CD1c-positive myeloid dendritic cell (primary cell): ENCODE results near the gene SLC16A7.
"Not testable (repeated sequence)": the region's sequence is repeated elsewhere in the genome, so short reads cannot be mapped to it uniquely, and the experiment has no call there.

Experiments
- DNase-seq: peaks from one replicate; pipeline ENCODE4 v3.0.0-alpha.2; 2016; ENCODE audit errors: extremely low spot score

Gene SLC16A7

DNA sequence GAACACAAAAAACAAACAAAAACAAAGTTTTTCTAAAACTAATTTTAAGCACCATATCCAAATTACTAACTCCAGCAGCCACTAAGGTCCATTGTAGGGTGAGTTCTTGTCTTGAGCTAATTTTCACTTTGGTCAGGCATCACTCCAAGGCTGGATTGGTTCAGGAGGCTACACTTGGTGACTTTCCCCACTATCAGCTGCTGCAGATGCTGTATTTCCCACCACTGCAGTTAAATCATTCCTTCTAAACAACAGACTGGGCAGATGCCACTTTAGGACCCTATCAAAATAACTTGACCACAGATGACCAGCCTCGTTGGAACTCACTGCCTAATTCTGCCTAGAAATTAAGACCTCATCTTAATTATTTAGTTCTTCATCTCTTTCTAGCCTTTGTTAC lies 140.5 kb downstream of the SLC16A7 start:
- no peak for DNase-seq

DNA sequence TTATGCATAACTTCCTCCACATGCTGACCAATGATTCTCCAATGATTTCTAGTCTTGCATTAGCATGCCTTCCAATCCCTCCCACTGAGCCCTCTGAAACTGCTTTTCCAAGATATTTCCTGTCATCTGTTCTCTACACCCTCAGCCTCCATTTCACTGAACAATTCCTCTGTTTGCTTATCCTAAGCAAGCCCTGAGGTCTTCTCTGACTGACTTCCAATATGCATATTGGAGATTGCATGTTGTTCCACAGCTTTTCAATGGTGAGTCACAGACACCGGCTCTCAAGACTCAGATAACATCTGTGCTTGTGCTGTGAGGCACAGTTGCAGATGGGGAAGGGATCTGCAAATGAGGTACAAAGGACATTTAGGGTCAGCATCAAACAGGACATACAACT lies 141.0 kb downstream of the SLC16A7 start:
- DNase-seq: no peak

DNA sequence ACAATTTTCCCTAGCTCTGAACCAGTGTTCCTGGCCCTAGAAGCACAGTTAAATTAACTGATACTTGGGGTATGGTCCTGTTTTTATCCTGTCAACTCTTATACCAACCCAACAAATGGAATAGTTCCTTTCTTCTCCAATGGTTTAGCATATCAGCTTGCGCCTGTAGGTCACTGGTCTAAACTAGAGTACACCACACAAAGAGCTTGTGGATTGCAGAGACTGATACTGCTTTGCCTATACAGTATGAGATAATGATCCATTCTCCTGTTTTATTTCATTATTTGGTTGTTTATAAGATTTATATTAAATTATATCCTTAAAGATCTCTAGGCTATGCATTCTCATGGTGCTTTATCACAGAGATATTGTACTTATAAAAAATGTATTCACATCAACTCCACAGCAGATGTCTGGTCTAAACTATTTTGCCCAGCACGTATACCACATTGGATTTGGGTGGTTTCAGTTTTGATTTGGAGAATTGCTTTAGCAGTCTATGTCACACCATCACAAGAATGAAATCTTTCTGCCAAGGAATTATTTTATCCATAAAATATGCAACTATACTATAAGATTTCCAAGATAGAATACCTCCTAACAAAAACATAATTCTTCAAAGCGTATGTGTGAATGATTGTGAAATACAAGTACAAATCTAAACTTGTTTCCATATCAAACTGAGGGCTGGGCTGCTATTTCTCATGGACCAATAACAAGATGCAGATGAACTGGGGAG lies 142.1 kb downstream of the SLC16A7 start:
- no peak for DNase-seq

DNA sequence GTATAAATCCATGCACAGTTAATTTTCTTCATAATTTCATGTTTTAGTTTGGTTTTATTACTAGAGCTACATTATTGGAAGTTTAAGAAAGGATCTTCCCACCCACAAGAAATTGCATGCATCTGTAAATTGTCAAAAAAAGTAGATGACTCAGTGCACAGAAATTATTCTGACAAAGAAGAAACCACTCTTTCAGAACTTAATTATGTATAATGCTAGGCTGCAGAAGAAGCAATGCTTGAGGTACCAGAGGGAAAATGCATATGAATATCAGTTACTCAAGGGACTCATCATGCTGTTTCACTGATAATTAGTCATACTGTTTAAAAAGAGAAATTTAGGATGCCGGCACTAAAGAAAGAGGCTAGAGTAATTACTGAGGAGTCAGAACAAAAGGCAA lies 147.0 kb downstream of the SLC16A7 start:
- no peak for DNase-seq

DNA sequence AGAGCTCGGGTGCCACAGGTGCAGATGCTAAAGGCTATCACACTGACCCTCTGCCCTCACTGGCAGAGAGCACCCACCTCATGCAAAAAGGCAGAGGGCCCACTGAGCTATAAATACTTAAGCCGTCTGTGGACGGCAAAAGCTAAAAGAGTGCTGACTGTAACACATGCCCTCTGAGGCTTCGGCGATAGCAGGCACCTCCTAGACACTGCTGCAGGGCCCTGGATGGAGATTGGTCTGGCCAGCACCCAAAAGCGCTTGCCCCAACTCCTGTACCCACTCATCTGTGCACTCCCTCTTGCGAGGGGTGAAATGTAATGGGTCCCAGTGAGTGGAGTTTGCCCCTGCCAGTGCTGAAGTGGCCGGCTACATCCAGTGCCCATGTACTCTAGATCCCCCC lies 148.7 kb downstream of the SLC16A7 start:
- no peak for DNase-seq

DNA sequence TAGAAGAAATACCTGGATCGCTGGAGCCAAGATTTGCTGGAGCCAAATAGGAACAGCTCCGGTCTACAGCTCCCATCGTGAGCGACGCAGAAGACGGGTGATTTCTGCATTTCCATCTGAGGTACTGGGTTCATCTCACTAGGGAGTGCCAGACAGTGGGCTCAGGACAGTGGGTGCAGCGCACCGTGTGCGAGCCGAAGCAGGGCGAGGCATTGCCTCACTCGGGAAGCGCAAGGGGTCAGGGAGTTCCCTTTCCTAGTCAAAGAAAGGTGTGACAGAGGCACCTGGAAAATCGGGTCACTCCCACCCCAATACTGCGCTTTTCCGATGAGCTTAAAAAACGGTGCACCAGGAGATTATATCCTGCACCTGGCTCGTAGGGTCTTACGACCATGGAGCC lies 155.3 kb downstream of the SLC16A7 start:
- DNase-seq: not testable (repeated sequence)

DNA sequence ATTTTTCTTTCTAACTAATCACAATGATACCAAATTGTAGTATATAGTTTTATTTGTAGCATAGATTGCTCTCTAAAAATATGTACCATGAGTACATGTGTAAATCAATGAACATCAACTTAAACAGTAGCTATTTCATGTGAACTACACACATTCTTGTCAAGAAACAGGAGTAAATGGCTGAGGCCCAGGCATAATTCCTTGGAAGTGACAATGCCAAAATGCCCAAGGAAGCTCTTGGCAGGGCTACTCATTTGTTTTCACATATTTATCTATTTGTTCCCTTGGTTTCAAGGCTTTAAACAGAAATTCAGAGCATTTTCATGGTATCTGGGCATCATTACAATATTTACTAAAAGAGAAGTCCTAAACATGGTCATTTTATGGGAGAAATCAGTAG lies 165.7 kb downstream of the SLC16A7 start:
- DNase-seq: no peak

DNA sequence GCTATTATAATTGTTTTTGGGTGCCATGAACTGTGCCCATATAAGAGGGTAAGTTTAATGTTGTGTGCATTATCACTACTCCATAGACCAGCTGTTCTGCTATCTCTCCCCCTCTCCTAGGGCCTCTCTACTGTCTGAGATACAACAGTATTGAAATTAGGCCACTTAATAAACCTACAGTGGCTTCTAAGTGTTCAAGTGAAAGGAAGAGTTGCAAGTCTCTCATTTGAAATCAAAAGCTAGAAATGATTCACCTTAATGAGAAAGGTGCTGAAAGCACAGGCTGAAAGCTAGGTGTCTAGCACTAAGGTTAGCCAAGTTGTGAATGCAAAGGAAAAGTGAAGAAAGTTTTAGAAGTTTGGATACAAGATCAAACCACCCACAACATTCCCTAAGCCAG lies 168.0 kb downstream of the SLC16A7 start:
- no peak for DNase-seq

DNA sequence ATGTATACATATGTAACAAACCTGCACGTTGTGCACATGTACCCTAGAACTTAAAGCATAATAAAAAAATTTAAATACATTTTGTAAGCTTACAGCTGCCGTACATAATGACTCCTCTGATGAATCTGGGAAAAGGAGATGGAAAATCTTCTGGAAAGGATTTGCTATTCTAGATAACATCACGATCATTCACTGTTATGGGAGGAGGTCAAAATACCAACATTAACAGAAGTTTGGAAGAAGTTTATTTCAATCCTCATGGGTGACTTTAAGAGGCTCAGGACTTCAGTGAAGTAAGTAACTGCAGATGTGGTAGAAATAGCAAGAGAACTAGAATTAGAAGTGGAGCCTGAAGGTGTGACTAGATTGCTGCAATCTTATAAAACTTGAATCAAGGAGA lies 172.2 kb downstream of the SLC16A7 start:
- DNase-seq: no peak

DNA sequence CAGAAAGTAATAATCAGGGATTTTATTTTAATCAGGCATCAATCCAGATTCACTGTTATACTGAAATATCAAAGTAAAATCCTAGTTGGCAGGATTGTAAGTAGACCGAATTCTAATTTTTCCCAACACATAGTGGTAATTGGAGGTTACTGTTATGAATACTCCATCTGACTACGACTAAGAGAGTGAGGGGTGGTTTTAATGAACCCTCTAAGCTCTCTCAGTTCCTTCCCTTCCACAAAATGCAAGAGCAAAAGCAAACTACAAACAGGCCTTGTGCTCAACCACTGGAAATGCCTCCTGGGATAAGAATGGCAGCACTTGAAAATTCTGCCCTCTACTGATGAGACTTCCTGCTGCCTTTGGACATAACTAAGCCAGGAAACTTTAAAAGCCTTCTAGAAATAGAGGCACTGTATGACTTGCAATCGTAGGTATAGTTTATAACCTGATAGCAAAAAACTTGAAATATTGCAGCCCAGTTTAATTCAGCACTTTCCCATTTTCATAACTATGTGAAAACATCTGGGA lies 184.8 kb downstream of the SLC16A7 start:
- DNase-seq: peak; percentile 13

DNA sequence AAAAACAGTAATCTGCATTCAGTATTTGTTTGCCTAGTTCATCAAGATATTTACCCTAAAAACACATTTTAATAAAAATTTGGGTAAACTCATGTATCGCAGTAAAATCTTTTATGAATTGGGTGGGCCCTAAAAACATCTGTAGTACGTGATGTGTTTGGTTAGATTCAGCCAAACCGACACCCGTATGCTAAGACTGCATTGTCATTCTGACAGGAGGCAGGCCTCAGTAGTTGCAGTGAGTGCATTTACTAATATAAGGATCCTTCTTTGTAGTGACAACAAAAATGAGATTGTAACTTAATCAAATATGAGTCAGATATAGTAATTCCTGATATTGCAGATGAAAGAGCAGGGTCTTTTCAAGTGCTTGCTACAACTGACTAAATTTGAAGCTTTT lies 191.8 kb downstream of the SLC16A7 start:
- no peak for DNase-seq

DNA sequence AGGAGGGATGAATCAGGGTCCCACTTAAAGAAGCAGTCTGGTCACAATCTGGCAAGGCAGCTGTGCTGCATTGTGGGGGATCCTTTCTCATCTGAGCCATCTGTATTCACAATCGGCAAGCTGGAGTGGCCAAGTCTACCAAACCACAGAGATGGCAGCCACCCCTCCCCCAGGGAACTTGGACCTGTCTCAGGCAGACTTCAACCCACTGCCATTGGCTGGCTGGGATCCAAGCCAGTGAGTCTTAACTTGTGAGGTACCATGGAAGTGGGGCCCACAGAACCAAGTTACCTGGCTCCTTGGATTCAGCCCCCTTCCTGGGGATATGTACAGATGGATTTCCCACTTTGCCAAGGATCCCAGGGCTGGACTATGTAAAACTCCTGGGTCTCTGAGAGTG lies 196.8 kb downstream of the SLC16A7 start:
- no peak for DNase-seq

DNA sequence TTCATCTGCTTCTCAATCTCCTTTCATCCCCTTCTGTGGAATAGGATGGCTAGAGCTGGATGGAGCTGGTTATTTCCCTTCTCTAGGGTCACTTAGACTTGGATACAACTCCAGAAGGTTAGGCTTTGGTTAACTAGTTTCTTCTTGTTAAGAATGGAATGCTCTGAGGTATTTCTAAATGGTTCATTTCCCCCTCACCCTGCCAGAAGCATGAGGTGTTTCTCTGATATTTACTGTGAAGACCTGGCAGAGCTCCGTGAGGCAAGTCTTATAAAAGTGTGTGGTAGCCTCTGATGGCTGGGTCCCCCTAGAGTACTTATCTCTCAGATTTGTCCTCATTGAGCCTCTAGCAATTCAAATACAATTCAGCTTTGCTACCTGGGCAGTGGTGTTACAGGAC lies 207.9 kb downstream of the SLC16A7 start:
- no peak for DNase-seq

DNA sequence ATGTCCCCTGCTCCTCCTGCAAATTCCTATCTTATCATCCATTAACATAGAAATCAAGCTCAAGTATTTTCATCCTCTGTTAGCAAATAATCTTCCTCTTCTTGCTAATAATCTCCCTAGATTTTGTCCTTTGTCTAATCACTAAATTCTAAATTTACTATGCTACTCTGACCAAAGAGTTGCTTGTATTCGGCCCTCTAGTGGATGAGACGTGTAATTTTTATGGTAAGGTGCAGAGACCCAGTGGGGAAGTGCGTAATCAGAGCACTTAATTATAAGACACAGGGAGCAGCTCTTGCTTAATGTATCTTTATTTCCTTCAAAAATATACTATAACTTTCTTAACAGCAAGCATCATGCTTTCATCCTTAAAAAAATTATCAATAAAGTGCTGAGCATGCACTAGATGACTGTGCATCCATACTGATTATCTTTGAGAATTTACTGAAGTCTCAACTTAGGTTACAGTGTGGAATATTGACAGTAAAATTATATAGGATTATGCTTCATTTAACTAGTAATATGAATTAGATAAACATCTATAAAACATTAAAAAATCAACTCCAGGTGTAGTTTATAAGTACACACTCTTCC lies 212.6 kb downstream of the SLC16A7 start:
- peak; percentile 59 for DNase-seq

DNA sequence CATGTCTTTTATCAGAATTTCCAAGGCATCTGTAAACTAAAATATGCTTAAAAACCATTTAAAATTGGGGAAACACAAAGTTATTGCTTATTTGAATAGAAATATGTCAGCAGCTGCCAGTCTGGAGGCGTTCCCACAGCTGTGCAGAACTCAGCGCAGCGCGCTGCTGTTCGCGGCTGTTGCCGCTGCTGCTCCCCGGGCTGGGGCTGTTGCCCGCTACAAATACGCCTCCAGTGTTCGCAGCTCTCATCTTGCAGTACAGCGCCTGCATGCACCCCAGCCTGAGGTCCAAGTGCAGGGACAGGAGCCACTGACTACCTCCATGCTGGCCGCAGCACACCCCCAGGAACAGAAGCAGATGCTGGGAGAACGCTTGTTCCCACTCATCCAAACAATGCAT lies 216.2 kb downstream of the SLC16A7 start:
- no peak for DNase-seq

DNA sequence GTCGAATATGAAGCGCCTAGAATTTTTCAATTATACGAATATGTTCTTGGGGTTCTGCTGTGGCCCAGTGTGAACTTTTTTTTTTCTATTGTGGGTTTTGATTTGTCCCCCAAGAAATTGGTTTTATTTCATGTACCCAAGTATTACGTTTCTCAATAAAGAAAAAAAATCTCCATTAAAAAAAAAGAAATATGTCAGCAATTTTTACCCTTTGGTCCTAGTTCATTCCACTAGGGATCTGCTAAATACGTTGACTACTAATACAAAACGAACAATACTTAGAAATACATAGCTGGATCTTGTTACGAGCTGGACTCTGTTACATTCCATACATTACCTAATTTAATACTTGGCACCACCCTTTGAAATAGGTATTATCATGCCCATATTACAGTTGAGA lies 216.9 kb downstream of the SLC16A7 start:
- no peak for DNase-seq

DNA sequence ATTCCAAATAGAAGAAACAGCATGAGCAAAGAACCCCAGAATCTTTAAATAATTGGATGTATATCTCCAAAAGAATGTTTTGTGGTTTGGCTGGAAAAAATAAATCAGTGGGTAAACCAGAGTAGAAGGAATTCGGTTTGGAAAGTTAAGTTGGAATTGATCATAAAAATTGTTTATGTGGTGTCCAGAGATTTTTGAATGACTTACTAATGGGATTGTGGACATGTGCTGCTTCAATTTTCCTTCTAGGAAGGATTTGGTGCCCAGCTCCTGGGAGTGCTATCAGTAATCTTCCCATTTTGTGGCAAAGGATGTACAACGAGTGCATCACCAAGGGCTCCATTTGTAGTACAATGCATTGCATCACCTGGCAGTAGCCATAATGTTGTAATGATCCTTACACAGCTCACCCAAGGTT lies 224.8 kb downstream of the SLC16A7 start:
- DNase-seq: no peak

DNA sequence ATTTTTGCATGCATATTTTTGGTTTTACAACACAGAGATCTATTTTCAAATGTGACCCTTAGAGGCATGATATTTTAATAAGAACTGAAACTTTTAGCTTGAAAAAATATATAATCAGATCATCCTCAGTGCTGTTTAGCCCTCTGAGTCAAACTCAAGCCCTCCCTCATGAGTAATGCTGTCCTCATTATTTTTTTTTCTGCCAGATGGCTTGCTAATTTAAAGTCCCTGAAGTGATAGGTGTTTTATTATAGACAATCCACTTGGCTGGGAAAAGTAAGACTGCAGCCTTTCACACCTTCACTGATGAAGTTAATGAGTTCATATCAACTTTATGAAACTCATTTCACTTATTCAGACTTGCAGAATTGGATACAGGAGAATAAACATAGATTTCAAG lies 227.7 kb downstream of the SLC16A7 start:
- DNase-seq: no peak

DNA sequence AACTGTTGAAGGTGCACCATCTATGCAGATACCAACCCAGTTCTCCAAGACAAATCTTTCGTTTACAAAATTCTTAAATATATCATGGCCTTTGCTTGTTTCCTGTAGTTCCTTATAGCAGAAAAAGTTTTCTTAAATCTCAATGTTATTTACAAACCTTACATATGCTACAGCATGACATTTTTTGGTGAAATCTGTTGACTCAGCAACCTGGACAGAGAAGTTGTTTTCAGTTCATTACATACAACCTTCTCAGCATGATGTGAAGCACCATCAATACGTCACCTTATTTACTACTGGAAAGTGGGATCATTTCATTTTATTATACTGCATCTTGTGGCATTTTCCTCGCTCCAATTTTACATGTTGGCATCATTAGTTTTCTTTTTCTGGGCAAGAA lies 231.9 kb downstream of the SLC16A7 start:
- no peak for DNase-seq

DNA sequence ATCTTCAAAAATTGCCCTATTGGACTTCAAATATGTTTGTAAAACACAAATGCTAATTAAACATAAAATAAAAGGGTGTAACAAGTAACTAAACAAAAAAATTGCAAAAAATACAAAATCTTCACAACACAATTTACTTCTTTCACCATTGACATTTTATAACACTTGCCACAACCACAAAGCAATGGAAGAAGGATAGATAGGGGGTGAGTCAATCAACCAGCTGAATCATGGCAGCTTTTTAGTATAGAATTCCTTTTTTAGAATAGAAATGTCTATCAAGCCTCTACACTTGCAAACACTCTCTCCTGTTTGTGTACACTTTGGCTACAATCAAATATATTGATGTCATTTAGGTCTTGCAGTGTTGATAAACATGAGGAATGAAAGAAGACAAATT lies 232.7 kb downstream of the SLC16A7 start:
- DNase-seq: no peak

DNA sequence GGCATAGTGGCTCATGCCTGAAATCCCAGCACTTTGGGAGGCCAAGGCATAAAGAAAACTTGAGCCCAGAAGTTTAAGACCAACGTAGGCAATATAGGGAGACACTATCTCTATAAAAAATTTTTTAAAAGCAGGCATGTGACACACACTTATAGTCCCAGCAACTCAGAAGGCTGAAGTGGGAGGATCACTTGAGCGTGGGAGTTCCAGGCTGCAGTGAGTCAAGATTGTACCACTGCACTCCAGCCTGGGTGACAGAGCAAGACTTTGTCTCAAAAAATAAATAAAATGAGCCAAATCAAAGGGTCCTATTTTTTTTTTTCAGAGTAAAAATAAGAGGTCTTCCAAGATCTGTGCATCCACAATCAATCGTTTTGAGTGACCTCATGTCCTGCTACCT lies 237.6 kb downstream of the SLC16A7 start:
- no peak for DNase-seq

DNA sequence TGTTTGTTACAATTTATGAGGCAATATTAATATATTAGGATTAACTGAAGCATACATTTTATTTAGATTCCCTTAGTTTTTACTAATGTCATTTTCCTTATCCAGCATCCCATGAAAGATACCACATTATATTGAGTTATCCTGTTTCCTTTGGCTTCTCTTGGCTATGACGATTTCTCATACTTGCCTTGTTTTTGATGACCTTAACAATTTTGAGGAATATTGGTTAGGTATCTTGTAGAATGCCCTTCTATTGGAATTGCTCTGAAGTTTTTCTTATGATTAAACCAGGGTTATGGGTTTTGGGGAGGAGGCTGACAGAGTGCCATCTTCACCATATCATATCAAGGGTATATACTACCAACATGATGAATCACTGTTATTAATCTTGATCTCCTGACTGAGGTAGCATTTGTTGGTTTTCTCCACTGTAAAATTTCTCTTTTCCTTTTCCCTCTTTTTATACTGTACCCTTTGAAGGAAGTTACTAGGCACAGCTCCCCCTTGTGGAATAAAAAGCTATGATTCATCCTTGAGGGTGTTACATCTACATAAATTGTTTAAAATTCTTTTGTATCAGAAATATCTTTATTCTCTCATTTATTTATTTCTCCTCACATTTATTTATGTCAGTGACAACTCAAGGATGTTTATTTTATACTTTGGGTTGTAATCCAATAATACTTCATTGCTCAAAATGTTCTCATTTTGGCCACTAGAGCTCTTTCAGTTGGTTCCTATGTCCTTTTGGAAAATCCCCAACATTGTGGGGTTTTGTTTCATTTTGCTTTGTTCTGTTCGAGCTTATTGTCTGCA lies 239.0 kb downstream of the SLC16A7 start:
- DNase-seq: peak; percentile 44
